Stimulated activated CD4-positive, alpha-beta T cell treated with anti-CD3 and anti-CD28 coated beads, TNF-alpha, amount 100 ng/mL, for 48 hours (primary cell): Measurements from ENCODE around the gene TMEM170A.

Experiments
- DNase-seq, 3 donors: peaks; one replicate each; pipeline ENCODE4 v3.0.0-alpha.2; 2020; ENCODE audit warnings: low read depth in 3 of 3

TMEM170A gene

DNA sequence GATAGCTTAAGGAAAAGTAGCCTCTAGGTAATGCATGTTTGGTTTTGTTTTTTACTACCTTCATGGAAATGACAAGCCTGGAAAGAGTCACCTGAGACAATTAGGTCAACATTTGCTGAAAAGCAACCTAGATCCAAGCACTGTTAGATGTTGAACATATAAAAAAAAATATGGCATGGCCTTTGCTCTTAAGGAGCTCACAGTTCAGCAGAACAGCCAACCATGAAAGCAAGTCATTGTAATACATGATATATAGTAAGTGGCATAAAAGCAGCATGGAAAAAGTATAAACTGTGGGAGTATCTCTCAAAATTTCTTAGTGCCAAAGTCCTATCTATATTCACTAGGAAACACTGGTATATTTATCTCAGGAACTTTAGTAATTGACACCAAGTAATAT is 62.8 kb downstream of the TMEM170A start:
- DNase-seq: no peak

DNA sequence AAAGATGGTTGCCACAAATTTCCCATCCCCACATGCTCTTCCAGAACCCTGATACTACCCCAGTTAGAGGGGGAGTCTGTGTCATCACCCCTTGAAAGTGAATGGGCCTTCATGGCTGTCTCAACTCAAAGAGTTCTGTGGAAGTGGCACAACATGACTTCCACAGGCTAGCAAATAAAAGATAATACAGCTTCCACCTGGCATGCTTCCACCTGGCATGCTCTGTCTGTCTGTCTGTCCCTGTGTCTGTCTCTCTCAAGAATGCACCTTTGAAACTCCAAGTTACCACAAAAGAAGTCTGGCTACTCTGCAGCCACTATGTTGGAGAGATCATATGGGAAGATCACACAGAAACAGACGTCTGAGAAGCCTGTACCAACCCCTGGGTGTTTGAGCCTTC is 66.2 kb downstream of the TMEM170A start:
- DNase-seq: no peak

- DNase-seq: no peak
Measured at GRCh38 chr16:75394941-75395340, 69.5 kb downstream of the TMEM170A start.
